OCI-LY3 (cell line): Measurements from ENCODE around the gene CDS2.

Experiments
- H2AFZ ChIP-seq: fragments of 200-600, 300-600 bp; shearing (Covaris generic); 2 replicates; pipeline ENCODE4 v1.6.0; 2014; ENCODE audit warnings: antibody characterized with exemption, low read depth, low read length
- H3K27ac ChIP-seq: fragments of 200-600, 300-600 bp; sonication (generic); 2 replicates; pipeline ENCODE4 v1.5.1; 2014; ENCODE audit warnings: mild to moderate bottlenecking, low read length, moderate library complexity, mixed read lengths
- H3K27me3 ChIP-seq: fragments of 200-600, 300-600 bp; sonication (generic); 2 replicates; pipeline ENCODE4 v1.6.1; 2014; ENCODE audit warnings: low read depth, low read length, mixed read lengths
- H3K36me3 ChIP-seq: fragments of 200-600, 300-600 bp; sonication (generic); replicated peaks from 2 replicates; pipeline ENCODE3; 2014; ENCODE audit warnings: low read depth, low read length, mixed read lengths
- H3K4me1 ChIP-seq: fragments of 300-600, 200-600 bp; sonication (generic); 2 replicates; pipeline ENCODE4 v1.6.1; 2014; ENCODE audit warnings: low read length, mixed read lengths
- H3K4me2 ChIP-seq: fragments of 200-600, 300-600 bp; sonication (generic); 2 replicates; pipeline ENCODE4 v1.6.1; 2014; ENCODE audit warnings: low read length, mixed read lengths
- H3K4me3 ChIP-seq: fragments of 300-600, 200-600 bp; sonication (generic); 2 replicates; pipeline ENCODE4 v1.5.1; 2014; ENCODE audit warnings: antibody characterized with exemption, mild to moderate bottlenecking, low read length, moderate library complexity
- H3K79me2 ChIP-seq: fragments of 300-600, 200-600 bp; shearing (Covaris generic); 2 replicates; pipeline ENCODE4 v1.6.1; 2014; ENCODE audit warnings: mild to moderate bottlenecking, low read length, mixed read lengths
- H3K9ac ChIP-seq: fragments of 300-600, 200-600 bp; shearing (Covaris generic); 2 replicates; pipeline ENCODE4 v1.6.0; 2014; ENCODE audit warnings: mild to moderate bottlenecking, low read length, moderate library complexity
- H3K9me3 ChIP-seq: fragments of 200-600, 300-600 bp; shearing (Covaris generic); 2 replicates; pipeline ENCODE4 v1.6.1; 2014; ENCODE audit warnings: low read length, mixed read lengths; ENCODE audit not compliant: insufficient read depth
- H4K20me1 ChIP-seq: fragments of 200-600, 300-600 bp; sonication (generic); 2 replicates; pipeline ENCODE4 v1.6.1; 2016; ENCODE audit warnings: low read length, mixed read lengths; ENCODE audit not compliant: insufficient read depth
- EZH2phosphoT487 ChIP-seq: fragments of 200-600 bp; shearing (Covaris generic); IDR thresholded peaks from 2 replicates; pipeline ENCODE4 v1.6.1; 2018; ENCODE audit warnings: antibody characterized with exemption, mixed run types, low read depth
- TF ChIP-seq, protein P1 (sequence below): fragments of 200-600, 300-600 bp; sonication (generic); IDR thresholded peaks from 2 replicates; pipeline ENCODE4 v1.5.1; 2014; ENCODE audit warnings: antibody characterized with exemption, low read length, low read depth

CDS2 gene

DNA sequence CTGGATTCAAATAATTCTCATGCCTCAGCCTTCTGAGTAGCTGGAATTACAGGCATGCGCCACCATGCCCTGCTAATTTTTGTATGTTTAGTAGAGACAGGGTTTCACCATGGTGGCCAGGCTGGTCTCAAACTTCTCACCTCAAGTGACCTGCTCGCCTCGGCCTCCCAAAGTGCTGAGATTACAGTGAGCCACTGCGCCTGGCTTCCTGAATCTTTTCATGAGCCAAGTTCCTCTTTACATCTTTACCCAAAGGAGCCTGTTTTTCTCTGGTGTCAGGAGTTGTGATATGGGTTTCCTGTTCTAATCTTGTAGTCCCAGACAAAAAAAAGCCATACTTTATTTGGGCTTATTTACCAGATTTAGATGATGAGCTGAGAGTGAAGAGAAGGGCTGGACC lies 41.4 kb upstream of the CDS2 start:
- Histone ChIP-seq H3K27ac (no peak overlapping the region), H3K9ac (no peak overlapping the region), H3K36me3 (no peaks in the 10 kb centered on the region), H4K20me1 (no peaks in the 10 kb centered on the region), H3K4me1 (peaks cover 24% of the 10 kb centered on the region), H3K79me2 (no peaks in the 10 kb centered on the region), H3K4me3 (no peak overlapping the region), H3K9me3 (no peaks in the 10 kb centered on the region), H2AFZ (no peak overlapping the region), H3K4me2 (no peak overlapping the region), H3K27me3 (no peaks in the 10 kb centered on the region)
- no peak for TF ChIP-seq EZH2phosphoT487
- TF ChIP-seq, protein P1, sequence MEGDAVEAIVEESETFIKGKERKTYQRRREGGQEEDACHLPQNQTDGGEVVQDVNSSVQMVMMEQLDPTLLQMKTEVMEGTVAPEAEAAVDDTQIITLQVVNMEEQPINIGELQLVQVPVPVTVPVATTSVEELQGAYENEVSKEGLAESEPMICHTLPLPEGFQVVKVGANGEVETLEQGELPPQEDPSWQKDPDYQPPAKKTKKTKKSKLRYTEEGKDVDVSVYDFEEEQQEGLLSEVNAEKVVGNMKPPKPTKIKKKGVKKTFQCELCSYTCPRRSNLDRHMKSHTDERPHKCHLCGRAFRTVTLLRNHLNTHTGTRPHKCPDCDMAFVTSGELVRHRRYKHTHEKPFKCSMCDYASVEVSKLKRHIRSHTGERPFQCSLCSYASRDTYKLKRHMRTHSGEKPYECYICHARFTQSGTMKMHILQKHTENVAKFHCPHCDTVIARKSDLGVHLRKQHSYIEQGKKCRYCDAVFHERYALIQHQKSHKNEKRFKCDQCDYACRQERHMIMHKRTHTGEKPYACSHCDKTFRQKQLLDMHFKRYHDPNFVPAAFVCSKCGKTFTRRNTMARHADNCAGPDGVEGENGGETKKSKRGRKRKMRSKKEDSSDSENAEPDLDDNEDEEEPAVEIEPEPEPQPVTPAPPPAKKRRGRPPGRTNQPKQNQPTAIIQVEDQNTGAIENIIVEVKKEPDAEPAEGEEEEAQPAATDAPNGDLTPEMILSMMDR = no peak

DNA sequence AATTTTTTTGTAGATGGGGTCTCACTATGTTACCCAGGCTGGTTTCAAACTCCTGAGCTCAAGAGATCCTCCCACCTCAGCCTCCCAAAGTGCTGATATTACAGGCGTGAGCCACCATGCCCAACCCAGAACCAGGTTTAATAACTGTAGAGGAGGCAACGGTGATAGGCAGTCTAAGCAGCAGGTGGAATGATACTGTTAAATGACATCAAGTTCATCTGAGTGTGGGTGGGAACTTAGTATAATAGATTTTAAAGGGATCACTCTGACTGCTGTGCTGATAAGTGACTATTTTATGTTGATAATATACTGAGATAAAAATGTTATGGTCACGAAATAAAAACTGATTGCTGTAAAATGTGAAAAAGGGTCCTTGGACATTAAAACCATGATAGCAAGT lies 38.1 kb upstream of the CDS2 start:
- H3K4me2 ChIP-seq = no peak overlapping the region
- H2AFZ ChIP-seq = no peak overlapping the region
- no peaks in the 10 kb centered on the region for H4K20me1 ChIP-seq
- H3K79me2 ChIP-seq = no peaks in the 10 kb centered on the region
- no peak overlapping the region for H3K27ac ChIP-seq
- no peaks in the 10 kb centered on the region for H3K27me3 ChIP-seq
- H3K4me1 ChIP-seq = peaks cover 21% of the 10 kb centered on the region
- H3K9me3 ChIP-seq = no peaks in the 10 kb centered on the region
- TF ChIP-seq, protein P1 = no peak
- TF ChIP-seq EZH2phosphoT487 = no peak
- H3K36me3 ChIP-seq = peaks cover 2% of the 10 kb centered on the region
- H3K9ac ChIP-seq = no peak overlapping the region
- no peak overlapping the region for H3K4me3 ChIP-seq

DNA sequence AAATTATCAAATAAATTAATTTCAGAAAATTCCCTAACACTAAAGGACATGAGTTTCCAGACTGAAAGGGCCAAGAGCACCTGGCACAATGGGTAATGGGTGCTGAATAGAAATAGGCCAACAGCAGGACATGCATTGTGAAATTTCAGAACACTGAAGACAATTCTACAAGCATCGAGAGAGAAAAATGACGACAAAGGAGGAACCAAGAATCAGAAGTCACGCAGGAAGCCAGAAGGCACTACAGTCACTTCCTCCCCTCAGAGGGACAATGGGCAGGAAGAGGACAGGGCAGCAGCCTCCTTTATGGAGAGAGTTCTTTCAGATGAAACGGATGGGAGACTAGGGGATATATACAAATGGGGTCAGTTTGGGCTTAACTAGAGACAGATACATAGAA lies 36.6 kb upstream of the CDS2 start:
- Histone ChIP-seq H3K4me3 (no peak overlapping the region), H3K27me3 (no peaks in the 10 kb centered on the region), H3K36me3 (peaks cover 2% of the 10 kb centered on the region), H3K4me2 (peak overlapping the region; percentile 58), H3K9ac (peak overlapping the region; percentile 1; the same call in 1 of the 2 replicates), H3K27ac (peak overlapping the region; percentile 17), H4K20me1 (no peaks in the 10 kb centered on the region), H3K79me2 (no peaks in the 10 kb centered on the region), H3K9me3 (no peaks in the 10 kb centered on the region), H2AFZ (no peak overlapping the region; the same call in 1 of the 2 replicates), H3K4me1 (peaks cover 21% of the 10 kb centered on the region)
- TF ChIP-seq, protein P1 = no peak
- no peak for TF ChIP-seq EZH2phosphoT487

DNA sequence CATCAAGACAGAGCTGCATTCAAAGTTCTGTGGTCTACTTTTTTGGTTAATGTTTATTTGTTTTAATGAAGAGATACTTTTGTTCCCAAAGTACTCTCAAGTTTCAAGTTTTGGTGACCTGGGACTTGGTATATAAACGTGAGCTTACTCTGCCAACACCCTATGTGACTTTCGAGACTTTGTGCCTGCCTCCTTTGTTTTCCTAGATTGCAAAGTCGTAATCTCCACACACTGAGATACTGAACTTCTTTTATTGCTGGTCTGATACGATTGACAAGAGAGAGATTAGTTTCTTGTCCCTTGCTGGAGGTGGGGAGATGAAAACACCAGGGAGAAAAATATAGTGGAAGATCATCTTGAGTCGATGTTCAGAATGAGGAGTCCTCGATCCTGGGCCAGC lies 34.9 kb upstream of the CDS2 start:
- peaks cover 8% of the 10 kb centered on the region for H3K36me3 ChIP-seq
- peaks cover 21% of the 10 kb centered on the region for H3K4me1 ChIP-seq
- H3K4me3 ChIP-seq = no peak overlapping the region
- H3K9me3 ChIP-seq = no peaks in the 10 kb centered on the region
- H4K20me1 ChIP-seq = no peaks in the 10 kb centered on the region
- no peak for TF ChIP-seq EZH2phosphoT487
- TF ChIP-seq, protein P1 = no peak
- H3K4me2 ChIP-seq = no peak overlapping the region
- no peaks in the 10 kb centered on the region for H3K27me3 ChIP-seq
- H3K27ac ChIP-seq = no peak overlapping the region
- no peak overlapping the region for H3K9ac ChIP-seq
- no peak overlapping the region for H2AFZ ChIP-seq
- no peaks in the 10 kb centered on the region for H3K79me2 ChIP-seq
